ENCODE results near the gene NUDC.
A peak's percentile ranks its signal among the peaks of the same experiment; 100 is the strongest.

The NUDC gene

DNA sequence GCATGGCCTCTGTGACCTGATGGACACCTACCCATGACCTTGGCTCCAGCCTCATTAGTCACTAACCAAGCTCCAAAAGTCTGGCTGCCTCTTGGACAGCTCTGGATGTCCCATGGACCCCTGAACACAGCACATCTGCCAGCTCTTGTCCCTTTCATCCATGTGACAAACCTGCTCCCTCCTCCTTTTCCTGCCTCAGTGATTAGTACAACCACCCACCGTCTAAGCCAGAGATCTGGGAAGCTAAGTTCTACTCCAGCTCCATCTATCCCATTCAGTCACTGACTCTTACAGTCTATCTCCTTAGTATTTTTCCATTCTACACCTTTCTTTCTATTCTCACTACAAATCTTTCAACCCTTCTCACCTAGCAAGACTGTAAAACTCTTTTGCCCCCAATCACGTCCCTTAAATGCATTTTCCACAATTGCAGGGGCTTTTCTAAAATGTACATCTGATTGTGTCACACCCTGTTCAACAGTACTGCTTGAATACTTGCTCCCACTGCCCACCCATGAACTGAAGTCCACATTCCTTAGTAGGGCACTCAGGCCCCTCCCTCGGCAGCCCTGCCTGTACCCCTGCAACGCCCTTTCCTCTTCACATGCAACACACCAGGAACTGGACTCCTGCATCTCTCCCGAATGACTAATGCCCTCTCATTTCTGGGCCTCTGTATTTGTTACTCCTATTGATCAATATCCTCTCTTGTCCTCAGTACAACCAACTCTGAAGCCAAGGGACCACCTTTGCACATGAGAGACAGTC, 38.7 kb upstream of the NUDC start:
- Histone ChIP-seq H3K36me3 (peaks cover 74% of the 10 kb centered on the region), H3K27ac (no peak overlapping the region), H3K9me3 (ENCODE audit: severe bottlenecking) (no peaks in the 10 kb centered on the region), H3K27me3 (ENCODE audit: insufficient read depth, low read depth, severe bottlenecking) (no peaks in the 10 kb centered on the region), H3K4me3 (ENCODE audit: low read depth, low read length) (no peak overlapping the region)
- DNase-seq, result no peak
- no peak for TF ChIP-seq CTCF (IDR thresholded peaks at IDR 0.05; ENCODE audit: low read depth, low read length)

- Histone ChIP-seq H3K27ac (no peak overlapping the region), H3K36me3 (peaks cover 77% of the 10 kb centered on the region), H3K4me3 (ENCODE audit: low read depth, low read length) (no peak overlapping the region), H3K27me3 (ENCODE audit: insufficient read depth, low read depth, severe bottlenecking) (no peaks in the 10 kb centered on the region), H3K9me3 (ENCODE audit: severe bottlenecking) (no peaks in the 10 kb centered on the region)
- TF ChIP-seq CTCF (IDR thresholded peaks at IDR 0.05; ENCODE audit: low read depth, low read length), result peak; percentile 35
- no peak for DNase-seq
Observed at GRCh38 chr1:26887125-26887524, 34.4 kb upstream of the NUDC start.

- DNase-seq, result no peak
- peaks cover 77% of the 10 kb centered on the region for H3K36me3 ChIP-seq
- H3K9me3 ChIP-seq (ENCODE audit: severe bottlenecking), result no peaks in the 10 kb centered on the region
- H3K27ac ChIP-seq, result no peak overlapping the region
- TF ChIP-seq CTCF (IDR thresholded peaks at IDR 0.05; ENCODE audit: low read depth, low read length), result no peak
- H3K27me3 ChIP-seq (ENCODE audit: insufficient read depth, low read depth, severe bottlenecking), result no peaks in the 10 kb centered on the region
- no peak overlapping the region for H3K4me3 ChIP-seq (ENCODE audit: low read depth, low read length)
Observed at GRCh38 chr1:26888231-26888630, 33.3 kb upstream of the NUDC start.

- Histone ChIP-seq H3K27ac (peak within 1 kb of the TSS; percentile 76), H3K9me3 (ENCODE audit: severe bottlenecking) (no peaks in the 10 kb centered on the region), H3K36me3 (peaks cover 77% of the 10 kb centered on the region), H3K27me3 (ENCODE audit: insufficient read depth, low read depth, severe bottlenecking) (no peaks in the 10 kb centered on the region), H3K4me3 (ENCODE audit: low read depth, low read length) (peak within 1 kb of the TSS; percentile 72)
- peak; percentile 72 for DNase-seq
- no peak for TF ChIP-seq CTCF (IDR thresholded peaks at IDR 0.05; ENCODE audit: low read depth, low read length)
Observed at GRCh38 chr1:26889551-26890466, 31.7 kb upstream of the NUDC start, which contains the start of gene GPN2. Gene GPN2, minus strand, starts transcription at chr1:26890283. Its CDS starts 187 bp downstream, at chr1:26890096.

GRCh38 chr1:26890467-26890796, 31.1 kb upstream of the NUDC start:
- no peak for DNase-seq
- no peak for TF ChIP-seq CTCF (IDR thresholded peaks at IDR 0.05; ENCODE audit: low read depth, low read length)
- Histone ChIP-seq H3K36me3 (peaks cover 77% of the 10 kb centered on the region), H3K27ac (peak overlapping the region; percentile 76), H3K4me3 (ENCODE audit: low read depth, low read length) (peak overlapping the region; percentile 72), H3K9me3 (ENCODE audit: severe bottlenecking) (no peaks in the 10 kb centered on the region), H3K27me3 (ENCODE audit: insufficient read depth, low read depth, severe bottlenecking) (no peaks in the 10 kb centered on the region)

Data from WERI-Rb-1 (cell line).